Endothelial cell (in vitro differentiated cells): ENCODE results near the gene ARHGAP5. TPM values are rescaled to one million over a fixed set of nuclear protein-coding genes. Genes with fewer than 3 reads are reported as not detected.

ENCODE experiments used
- DNase-seq: peaks from one replicate; pipeline ENCODE4 v3.0.0; 2021; ENCODE audit warnings: low spot score
- H3K27ac Mint-ChIP-seq: one replicate; pipeline ENCODE4 v1.8.0; 2021; ENCODE audit warnings: mixed read lengths, inconsistent platforms; ENCODE audit not compliant: unreplicated experiment
- H3K27me3 Mint-ChIP-seq: one replicate; pipeline ENCODE4 v1.8.0; 2021; ENCODE audit warnings: mild to moderate bottlenecking, moderate library complexity, mixed read lengths, inconsistent platforms; ENCODE audit not compliant: unreplicated experiment
- H3K36me3 Mint-ChIP-seq: one replicate; pipeline ENCODE4 v1.8.0; 2021; ENCODE audit warnings: mild to moderate bottlenecking, low read depth, mixed read lengths, inconsistent platforms; ENCODE audit not compliant: unreplicated experiment
- H3K4me1 Mint-ChIP-seq: one replicate; pipeline ENCODE4 v1.8.0; 2021; ENCODE audit warnings: mild to moderate bottlenecking, mixed read lengths, inconsistent platforms; ENCODE audit not compliant: unreplicated experiment
- H3K4me3 Mint-ChIP-seq: one replicate; pipeline ENCODE4 v1.8.0; 2021; ENCODE audit warnings: mild to moderate bottlenecking, mixed read lengths, inconsistent platforms; ENCODE audit not compliant: unreplicated experiment
- H3K9me3 Mint-ChIP-seq: one replicate; pipeline ENCODE4 v1.8.0; 2021; ENCODE audit warnings: mixed read lengths, inconsistent platforms; ENCODE audit not compliant: unreplicated experiment
- total RNA-seq: library from RNA; stranded (reverse); fragmentation: NEBNext Ultra II Directional; extraction: Animal tissue kit (Norgen Biotek cat#: 25700); gene quantifications from one replicate; pipeline ENCODE4 v1.2.1, GENCODE V29; 2021; ENCODE audit not compliant: unreplicated experiment
- TF ChIP-seq, protein P1 (sequence below): fragments of 200-600 bp; sonication (generic); IDR thresholded peaks from one replicate; pipeline ENCODE4 v1.5.0; 2021; ENCODE audit warnings: antibody characterized with exemption; ENCODE audit not compliant: unreplicated experiment

Gene ARHGAP5
- total RNA-seq, 1 donor from 2014 or later: 78.4 TPM

GRCh38 chr14:32171469-32171868 lies 94.4 kb downstream of the ARHGAP5 start:
- no peak for DNase-seq
- no peaks in the 10 kb centered on the region for H3K9me3 Mint-ChIP-seq
- TF ChIP-seq, protein P1, sequence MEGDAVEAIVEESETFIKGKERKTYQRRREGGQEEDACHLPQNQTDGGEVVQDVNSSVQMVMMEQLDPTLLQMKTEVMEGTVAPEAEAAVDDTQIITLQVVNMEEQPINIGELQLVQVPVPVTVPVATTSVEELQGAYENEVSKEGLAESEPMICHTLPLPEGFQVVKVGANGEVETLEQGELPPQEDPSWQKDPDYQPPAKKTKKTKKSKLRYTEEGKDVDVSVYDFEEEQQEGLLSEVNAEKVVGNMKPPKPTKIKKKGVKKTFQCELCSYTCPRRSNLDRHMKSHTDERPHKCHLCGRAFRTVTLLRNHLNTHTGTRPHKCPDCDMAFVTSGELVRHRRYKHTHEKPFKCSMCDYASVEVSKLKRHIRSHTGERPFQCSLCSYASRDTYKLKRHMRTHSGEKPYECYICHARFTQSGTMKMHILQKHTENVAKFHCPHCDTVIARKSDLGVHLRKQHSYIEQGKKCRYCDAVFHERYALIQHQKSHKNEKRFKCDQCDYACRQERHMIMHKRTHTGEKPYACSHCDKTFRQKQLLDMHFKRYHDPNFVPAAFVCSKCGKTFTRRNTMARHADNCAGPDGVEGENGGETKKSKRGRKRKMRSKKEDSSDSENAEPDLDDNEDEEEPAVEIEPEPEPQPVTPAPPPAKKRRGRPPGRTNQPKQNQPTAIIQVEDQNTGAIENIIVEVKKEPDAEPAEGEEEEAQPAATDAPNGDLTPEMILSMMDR: no peak
- no peak overlapping the region for H3K4me3 Mint-ChIP-seq
- H3K27ac Mint-ChIP-seq: no peak overlapping the region
- H3K36me3 Mint-ChIP-seq: no peaks in the 10 kb centered on the region
- peaks cover 9% of the 10 kb centered on the region for H3K4me1 Mint-ChIP-seq
- H3K27me3 Mint-ChIP-seq: peaks cover 2% of the 10 kb centered on the region

DNA sequence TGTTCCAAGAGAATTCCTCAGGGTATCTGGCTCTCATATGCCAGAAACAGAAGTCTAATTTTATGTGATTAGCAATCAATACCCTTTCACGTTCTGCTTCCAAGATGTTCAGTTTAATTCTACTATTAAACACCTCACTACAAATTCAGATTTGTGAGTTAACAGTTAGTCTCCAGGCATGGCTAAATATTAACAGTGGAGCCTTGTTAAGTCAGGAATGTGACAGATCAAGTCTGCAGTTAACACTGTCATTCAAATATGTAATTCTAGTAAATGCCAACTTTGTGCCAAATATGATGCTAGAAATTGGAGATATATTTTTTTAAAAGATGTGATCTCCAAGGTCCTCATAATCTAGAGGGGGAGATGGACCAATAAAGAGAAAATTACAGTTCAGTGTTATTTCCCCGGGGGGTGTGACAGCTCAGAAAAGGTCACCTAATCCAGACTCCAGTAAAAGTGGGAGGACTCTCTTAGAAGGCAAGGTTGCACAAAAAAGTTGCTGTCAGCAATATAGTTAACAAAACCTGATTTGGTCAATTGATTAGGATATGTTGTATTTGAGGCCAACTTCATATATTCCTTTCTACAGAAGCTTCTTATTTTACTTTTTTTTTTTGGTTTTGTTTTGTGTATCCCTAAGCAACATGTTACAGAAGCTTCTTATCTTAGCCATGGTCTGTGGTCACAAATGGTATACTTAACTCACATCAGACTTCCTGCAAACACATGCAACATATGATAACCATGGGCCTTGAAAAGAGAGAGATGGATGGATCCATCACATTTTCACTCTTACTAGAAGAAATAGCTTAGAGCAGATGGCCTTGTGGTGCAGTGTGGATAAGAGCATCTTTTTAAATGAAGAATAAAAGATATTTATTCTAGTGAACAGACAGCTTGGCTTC lies 106.3 kb downstream of the ARHGAP5 start:
- no peak overlapping the region for H3K27ac Mint-ChIP-seq
- no peaks in the 10 kb centered on the region for H3K27me3 Mint-ChIP-seq
- no peak overlapping the region for H3K4me3 Mint-ChIP-seq
- H3K9me3 Mint-ChIP-seq: no peaks in the 10 kb centered on the region
- TF ChIP-seq, protein P1: no peak
- H3K36me3 Mint-ChIP-seq: no peaks in the 10 kb centered on the region
- no peak for DNase-seq
- no peaks in the 10 kb centered on the region for H3K4me1 Mint-ChIP-seq

GRCh38 chr14:32185097-32185496 lies 108.0 kb downstream of the ARHGAP5 start:
- Mint-ChIP-seq H3K27me3 (no peaks in the 10 kb centered on the region), H3K4me3 (no peak overlapping the region), H3K9me3 (no peaks in the 10 kb centered on the region), H3K4me1 (no peaks in the 10 kb centered on the region), H3K27ac (no peak overlapping the region), H3K36me3 (no peaks in the 10 kb centered on the region)
- TF ChIP-seq, protein P1: no peak
- DNase-seq: no peak

GRCh38 chr14:32186248-32186647 lies 109.1 kb downstream of the ARHGAP5 start:
- no peaks in the 10 kb centered on the region for H3K27me3 Mint-ChIP-seq
- TF ChIP-seq, protein P1: no peak
- no peak for DNase-seq
- H3K4me3 Mint-ChIP-seq: no peak overlapping the region
- peaks cover 5% of the 10 kb centered on the region for H3K4me1 Mint-ChIP-seq
- no peaks in the 10 kb centered on the region for H3K9me3 Mint-ChIP-seq
- no peak overlapping the region for H3K27ac Mint-ChIP-seq
- H3K36me3 Mint-ChIP-seq: no peaks in the 10 kb centered on the region

- Mint-ChIP-seq H3K9me3 (no peaks in the 10 kb centered on the region), H3K27me3 (no peaks in the 10 kb centered on the region), H3K36me3 (no peaks in the 10 kb centered on the region), H3K4me1 (peaks cover 5% of the 10 kb centered on the region), H3K27ac (no peak overlapping the region), H3K4me3 (no peak overlapping the region)
- TF ChIP-seq, protein P1: no peak
- no peak for DNase-seq
These were observed 112.7 kb downstream of the ARHGAP5 start for GRCh38 chr14:32189811-32190210.
